GM19372 (cell line): ENCODE data around the gene SIRT2.
"Not testable (repeated sequence)": the region's sequence is repeated elsewhere in the genome, so short reads cannot be mapped to it uniquely, and the experiment has no call there.

Experiments
- ATAC-seq: cut with Tn5 transposase; IDR thresholded peaks from one replicate; pipeline ENCODE4 v1.9.1; 2021; ENCODE audit warnings: mild to moderate bottlenecking, low read depth, moderate library complexity; ENCODE audit not compliant: unreplicated experiment

The SIRT2 gene

DNA sequence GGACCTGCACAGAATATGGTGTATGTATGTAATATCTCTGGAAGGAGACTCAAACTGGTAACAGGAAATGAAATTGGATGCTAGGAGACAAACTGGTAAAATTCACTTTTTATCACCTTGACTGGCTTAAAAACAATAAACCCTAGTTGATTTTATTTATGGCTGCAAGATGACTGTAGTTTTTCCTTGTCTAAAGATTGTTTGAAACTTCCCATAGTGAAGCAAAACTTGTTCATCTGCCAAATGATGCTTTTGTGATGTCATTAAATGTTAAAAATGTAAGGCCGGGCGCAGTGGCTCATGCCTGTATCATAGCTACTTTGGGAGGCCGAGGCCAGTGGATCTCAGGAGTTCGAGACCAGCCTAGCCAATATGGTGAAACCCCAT lies 65.3 kb downstream of the SIRT2 start:
- no peak for ATAC-seq

DNA sequence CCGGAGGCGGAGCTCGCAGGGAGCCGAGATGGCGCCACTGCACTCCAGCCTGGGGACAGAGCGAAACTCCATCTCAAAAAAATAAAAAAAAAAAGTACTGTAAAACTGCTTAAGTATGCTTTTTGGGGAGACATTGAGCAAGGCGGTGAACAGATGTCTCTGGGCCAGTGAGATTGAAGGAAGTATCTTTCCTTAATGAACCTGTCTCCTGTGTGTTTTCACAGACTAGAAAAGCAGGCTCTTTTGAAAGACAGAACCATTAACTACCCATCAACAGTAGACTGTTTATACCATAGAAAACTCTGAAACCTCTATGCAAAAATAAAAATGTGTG lies 66.4 kb downstream of the SIRT2 start:
- ATAC-seq = no peak

DNA sequence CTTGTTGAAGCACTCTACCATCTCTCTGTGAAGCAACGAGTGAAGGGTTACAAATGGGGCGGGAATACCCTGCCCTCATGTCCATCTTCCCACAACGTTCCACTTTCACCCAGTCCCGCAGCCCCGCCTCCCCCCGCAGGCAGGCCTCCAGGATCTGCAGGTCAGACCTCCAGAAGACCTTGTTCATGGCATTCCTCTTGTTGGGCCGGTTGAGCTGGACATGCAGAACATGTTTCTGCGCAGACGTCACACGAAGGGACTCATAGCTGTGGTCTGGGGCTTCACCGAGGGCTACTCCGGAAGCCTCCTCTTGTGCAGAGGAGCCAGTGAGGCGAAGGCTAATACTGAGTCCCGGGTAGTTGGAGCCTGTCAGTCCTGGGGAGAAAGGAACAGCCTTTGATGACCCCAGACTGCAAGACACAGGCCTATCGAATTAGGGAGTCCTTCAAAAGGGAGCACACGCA lies 68.2 kb downstream of the SIRT2 start:
- peak; percentile 39 for ATAC-seq

DNA sequence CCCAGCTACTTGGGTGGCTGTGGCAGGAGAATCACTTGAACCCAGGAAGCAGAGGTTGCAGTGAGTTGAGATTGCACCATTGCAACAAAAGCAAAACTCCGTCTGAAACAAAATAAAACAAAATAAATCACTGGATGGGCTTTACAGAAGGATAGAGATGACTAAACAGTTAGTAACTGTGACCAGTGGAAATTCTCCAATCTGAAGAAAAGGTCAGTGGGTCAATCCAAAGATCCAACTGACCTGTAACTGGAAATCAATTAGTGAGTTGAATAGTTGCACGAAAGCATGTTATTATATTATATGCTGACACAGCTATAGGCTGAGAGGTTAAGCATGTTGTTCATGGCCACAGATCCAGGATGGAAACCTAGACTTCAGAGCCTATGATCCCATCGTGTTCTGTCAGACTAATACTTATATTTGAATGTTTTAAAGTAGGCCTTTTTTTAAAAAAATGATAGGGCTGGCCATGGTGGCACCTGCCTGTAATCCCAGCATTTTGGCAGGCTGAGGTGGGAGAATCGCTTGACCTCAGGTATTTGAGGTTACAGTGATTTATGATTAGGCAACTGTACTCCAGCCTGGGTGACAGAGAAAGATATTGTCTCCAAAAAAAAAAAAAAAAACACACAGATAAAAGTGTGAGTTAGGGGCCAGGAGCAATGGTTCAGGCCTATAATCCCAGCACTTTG lies 69.2 kb downstream of the SIRT2 start:
- no peak for ATAC-seq

DNA sequence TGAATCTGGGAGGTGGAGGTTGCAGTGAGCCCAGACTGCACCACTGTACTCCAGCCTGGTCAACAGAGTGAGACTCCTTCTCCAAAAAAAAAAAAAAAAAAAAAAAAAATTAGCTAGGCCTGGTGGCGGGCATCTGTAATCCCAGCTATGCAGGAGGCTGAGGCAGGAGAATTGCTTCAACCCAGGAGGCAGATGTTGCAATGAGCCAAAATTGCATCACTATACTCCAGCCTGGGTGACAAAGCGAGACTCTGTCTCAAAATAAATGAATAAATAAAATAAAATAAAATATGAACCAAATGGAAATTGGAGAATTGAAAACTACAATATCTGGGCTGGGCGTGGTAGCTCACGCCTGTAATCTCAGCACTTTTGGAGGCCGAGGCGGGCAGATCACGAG lies 70.2 kb downstream of the SIRT2 start:
- ATAC-seq = not testable (repeated sequence)
